Fibroblast of villous mesenchyme (primary cell): ENCODE data around the gene RAD51B. TPM values are rescaled to one million over a fixed set of nuclear protein-coding genes. Genes with fewer than 3 reads are reported as not detected.
"Not testable (repeated sequence)": the region's sequence is repeated elsewhere in the genome, so short reads cannot be mapped to it uniquely, and the experiment has no call there.

ENCODE experiments used
- DNase-seq: peaks from one replicate; pipeline ENCODE4 v3.0.0-alpha.2; 2010; ENCODE audit warnings: low read depth
- H3K4me3 ChIP-seq: 2 replicates; pipeline ENCODE4 v1.5.1; 2011; ENCODE audit warnings: low read depth, mild to moderate bottlenecking, low read length
- total RNA-seq: library from RNA; depleted of rRNA; stranded (reverse); fragments of >200 nt; gene quantifications from 2 replicates; pipeline ENCODE4 v1.2.3, GENCODE V29; 2012
- TF ChIP-seq, protein P1 (sequence below): IDR thresholded peaks from 2 replicates; pipeline ENCODE4 v1.5.1; 2012; ENCODE audit warnings: low read depth, mild to moderate bottlenecking, low read length; ENCODE audit not compliant: insufficient read depth

The RAD51B gene
- total RNA-seq, 1 donor: 22.0 TPM

GRCh38 chr14:68036202-68036601 is 216.6 kb downstream of the RAD51B start:
- DNase-seq: peak; percentile 64
- TF ChIP-seq, protein P1, sequence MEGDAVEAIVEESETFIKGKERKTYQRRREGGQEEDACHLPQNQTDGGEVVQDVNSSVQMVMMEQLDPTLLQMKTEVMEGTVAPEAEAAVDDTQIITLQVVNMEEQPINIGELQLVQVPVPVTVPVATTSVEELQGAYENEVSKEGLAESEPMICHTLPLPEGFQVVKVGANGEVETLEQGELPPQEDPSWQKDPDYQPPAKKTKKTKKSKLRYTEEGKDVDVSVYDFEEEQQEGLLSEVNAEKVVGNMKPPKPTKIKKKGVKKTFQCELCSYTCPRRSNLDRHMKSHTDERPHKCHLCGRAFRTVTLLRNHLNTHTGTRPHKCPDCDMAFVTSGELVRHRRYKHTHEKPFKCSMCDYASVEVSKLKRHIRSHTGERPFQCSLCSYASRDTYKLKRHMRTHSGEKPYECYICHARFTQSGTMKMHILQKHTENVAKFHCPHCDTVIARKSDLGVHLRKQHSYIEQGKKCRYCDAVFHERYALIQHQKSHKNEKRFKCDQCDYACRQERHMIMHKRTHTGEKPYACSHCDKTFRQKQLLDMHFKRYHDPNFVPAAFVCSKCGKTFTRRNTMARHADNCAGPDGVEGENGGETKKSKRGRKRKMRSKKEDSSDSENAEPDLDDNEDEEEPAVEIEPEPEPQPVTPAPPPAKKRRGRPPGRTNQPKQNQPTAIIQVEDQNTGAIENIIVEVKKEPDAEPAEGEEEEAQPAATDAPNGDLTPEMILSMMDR: no peak
- H3K4me3 ChIP-seq: no peak overlapping the region

GRCh38 chr14:68039593-68039992 is 220.0 kb downstream of the RAD51B start:
- TF ChIP-seq, protein P1: no peak
- DNase-seq: peak; percentile 49
- no peak overlapping the region for H3K4me3 ChIP-seq

DNA sequence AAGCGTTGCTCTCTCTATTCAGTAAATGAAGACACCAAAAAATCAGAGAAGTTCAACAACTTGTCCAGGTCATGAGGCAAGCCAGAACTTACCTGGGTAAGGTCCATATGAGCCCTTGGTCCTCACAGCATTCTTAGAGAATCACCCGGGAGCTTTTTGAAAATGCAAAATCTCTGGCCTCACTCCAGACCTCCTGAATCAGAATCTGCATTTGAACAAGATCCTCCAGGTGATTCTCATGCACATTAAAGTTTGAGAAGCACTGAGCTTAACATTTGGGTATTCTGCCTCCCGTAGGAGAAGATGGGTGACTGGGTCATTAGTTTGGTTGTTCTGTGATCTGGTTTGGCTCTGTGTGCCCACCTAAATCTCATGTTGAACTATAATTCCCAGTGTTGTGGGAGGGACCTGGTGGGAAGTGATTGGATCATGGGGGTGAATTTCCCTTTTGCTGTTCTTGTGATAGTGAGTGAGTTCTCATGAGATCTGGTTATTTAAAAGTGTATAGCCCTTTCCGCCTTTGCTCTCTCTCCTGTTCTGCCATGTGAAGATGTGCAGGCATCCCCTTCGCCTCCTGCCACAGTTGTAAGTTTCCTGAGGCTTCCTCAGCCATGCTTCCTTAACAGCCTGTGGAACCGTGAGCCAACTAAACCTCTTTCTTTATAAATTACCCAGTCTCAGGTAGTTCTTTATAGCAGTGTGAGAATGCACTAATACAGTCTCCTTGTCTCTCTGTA is 221.2 kb downstream of the RAD51B start:
- H3K4me3 ChIP-seq: no peak overlapping the region
- TF ChIP-seq, protein P1: no peak
- no peak for DNase-seq

- H3K4me3 ChIP-seq: no peak overlapping the region
Measured at GRCh38 chr14:68041876-68042354, 222.3 kb downstream of the RAD51B start.

GRCh38 chr14:68042586-68043210 is 223.1 kb downstream of the RAD51B start:
- DNase-seq: peak; percentile 85
- H3K4me3 ChIP-seq: no peak overlapping the region
- TF ChIP-seq, protein P1: no peak

More at GRCh38 chr14:68041876-68042354, 222.3 kb downstream of the RAD51B start:
- no peak for DNase-seq
- TF ChIP-seq, protein P1: no peak

GRCh38 chr14:68043752-68044151 is 224.2 kb downstream of the RAD51B start:
- TF ChIP-seq, protein P1: no peak
- no peak overlapping the region for H3K4me3 ChIP-seq
- DNase-seq: no peak

DNA sequence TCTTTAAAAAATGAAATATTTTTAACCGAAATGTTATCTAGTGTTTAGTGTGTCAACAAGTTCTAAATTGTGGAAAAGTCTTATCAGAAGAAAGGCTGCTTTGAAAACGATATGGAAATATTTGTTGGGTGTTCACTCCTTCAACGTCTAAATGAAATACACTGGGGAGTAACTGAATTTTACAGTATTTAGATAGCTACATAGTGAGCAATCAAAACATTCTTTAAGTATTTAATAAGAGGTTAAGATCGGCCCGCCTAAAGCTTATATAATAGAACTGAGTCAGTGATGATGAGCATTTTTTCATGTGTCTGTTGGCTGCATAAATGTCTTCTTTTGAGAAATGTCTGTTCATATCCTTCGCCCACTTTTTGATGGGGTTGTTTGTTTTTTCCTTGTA is 228.3 kb downstream of the RAD51B start:
- TF ChIP-seq, protein P1: no peak
- H3K4me3 ChIP-seq: no peak overlapping the region
- peak; percentile 47 for DNase-seq

GRCh38 chr14:68048815-68049214 is 229.2 kb downstream of the RAD51B start:
- H3K4me3 ChIP-seq, DNase-seq: not testable (repeated sequence)
